Activated CD4-positive, CD25-positive, alpha-beta regulatory T cell treated with anti-CD3 and anti-CD28 coated beads, Interleukin-2, amount 50 U/mL, for 24 hours (primary cell): ENCODE results near the gene KNTC1.
A peak's percentile ranks its signal among the peaks of the same experiment; 100 is the strongest.
"Not testable (repeated sequence)": the region's sequence is repeated elsewhere in the genome, so short reads cannot be mapped to it uniquely, and the experiment has no call there.

Source experiments
- ATAC-seq, 2 donors: fragments of 150-1000 bp; cut with Tn5 transposase; one replicate each; pipeline ENCODE4 v1.10.0; 2021; ENCODE audit warnings: mild to moderate bottlenecking in 1 of 2, moderate library complexity in 1 of 2

KNTC1 gene

GRCh38 chr12:122506393-122506938, 20.6 kb upstream of the KNTC1 start:
- no peak for ATAC-seq

- no peak for ATAC-seq
These were observed 18.9 kb upstream of the KNTC1 start for GRCh38 chr12:122508163-122508562.

GRCh38 chr12:122513028-122513427, 14.0 kb upstream of the KNTC1 start:
- ATAC-seq = not testable (repeated sequence)

GRCh38 chr12:122513660-122514059, 13.4 kb upstream of the KNTC1 start:
- ATAC-seq = no peak

GRCh38 chr12:122515275-122515674, 11.8 kb upstream of the KNTC1 start:
- ATAC-seq = no peak

- ATAC-seq = peak; percentile 57 to 63
These were observed 10.3 kb upstream of the KNTC1 start for GRCh38 chr12:122516544-122517361.

- ATAC-seq = peak; percentile 42 to 67
These were observed 9.2 kb upstream of the KNTC1 start for GRCh38 chr12:122517877-122518276.

- no peak for ATAC-seq
These were observed 8.1 kb upstream of the KNTC1 start for GRCh38 chr12:122518908-122519307.

- ATAC-seq = no peak
These were observed 7.6 kb upstream of the KNTC1 start for GRCh38 chr12:122519418-122519817.

- no peak for ATAC-seq
These were observed 6.4 kb upstream of the KNTC1 start for GRCh38 chr12:122520676-122521075.

GRCh38 chr12:122523280-122523679, 3.8 kb upstream of the KNTC1 start:
- ATAC-seq = no peak

- no peak for ATAC-seq
These were observed 3.0 kb upstream of the KNTC1 start for GRCh38 chr12:122523846-122524718.

- no peak for ATAC-seq
These were observed 462 bp downstream of the KNTC1 start for GRCh38 chr12:122527478-122527944.

GRCh38 chr12:122528582-122528981, 1.5 kb downstream of the KNTC1 start:
- ATAC-seq = no peak

- ATAC-seq = no peak
These were observed 1.9 kb downstream of the KNTC1 start for GRCh38 chr12:122528992-122529391.

- no peak for ATAC-seq
These were observed 6.8 kb downstream of the KNTC1 start for GRCh38 chr12:122533856-122534255.

GRCh38 chr12:122537021-122537420, 10.0 kb downstream of the KNTC1 start:
- no peak for ATAC-seq

GRCh38 chr12:122538496-122538895, 11.4 kb downstream of the KNTC1 start:
- no peak for ATAC-seq

- no peak for ATAC-seq
These were observed 17.5 kb downstream of the KNTC1 start for GRCh38 chr12:122544537-122544936.

GRCh38 chr12:122545855-122546254, 18.8 kb downstream of the KNTC1 start:
- no peak for ATAC-seq

- no peak for ATAC-seq
These were observed 20.3 kb downstream of the KNTC1 start for GRCh38 chr12:122547330-122547729.

- ATAC-seq = no peak
These were observed 31.9 kb downstream of the KNTC1 start for GRCh38 chr12:122558745-122559641.
